Lung (tissue), 12 donors: Measurements from ENCODE around the gene DGKB. TPM values are rescaled to one million over a fixed set of nuclear protein-coding genes. Genes with fewer than 3 reads are reported as not detected.

Experiments
- ATAC-seq: fragments of 200-7000 bp; cut with Tn5 transposase; one replicate; pipeline ENCODE4 v1.9.1; 2020; ENCODE audit warnings: moderate number of reproducible peaks; ENCODE audit not compliant: insufficient read depth, low FRiP score
- DNase-seq, 3 donors: peaks; one replicate each; pipeline ENCODE4 v3.0.0-alpha.2; 2013 to 2017
- H3K27ac ChIP-seq, 2 donors: one replicate each; pipeline ENCODE4 v1.5.1; 2013; ENCODE audit warnings: mild to moderate bottlenecking in 2 of 2, moderate library complexity in 2 of 2, control low read depth in 1 of 2, inconsistent platforms in 1 of 2, low read depth in 1 of 2, low read length in 1 of 2
- H3K27me3 ChIP-seq, 3 donors: one replicate each; pipeline ENCODE4 v1.5.1; 2013; ENCODE audit warnings: low read length in 2 of 3; ENCODE audit not compliant: control insufficient read depth in 3 of 3, insufficient read depth in 3 of 3
- H3K36me3 ChIP-seq, 4 donors: one replicate each; pipeline ENCODE4 v1.5.1; 2013; ENCODE audit warnings: low read length in 4 of 4, mild to moderate bottlenecking in 1 of 4, moderate library complexity in 1 of 4; ENCODE audit not compliant: control insufficient read depth in 4 of 4, insufficient read depth in 4 of 4
- H3K4me1 ChIP-seq, 5 donors: one replicate each; pipeline ENCODE4 v1.5.1; 2013; ENCODE audit warnings: low read length in 5 of 5, mild to moderate bottlenecking in 2 of 5, moderate library complexity in 1 of 5; ENCODE audit not compliant: control insufficient read depth in 5 of 5, insufficient read depth in 5 of 5
- H3K4me3 ChIP-seq: one replicate; pipeline ENCODE4 v1.5.1; 2013; ENCODE audit warnings: mild to moderate bottlenecking, control low read depth, moderate library complexity
- H3K9ac ChIP-seq, 2 donors: one replicate each; pipeline ENCODE4 v1.5.1; 2013; ENCODE audit warnings: low read length in 2 of 2, control low read depth in 1 of 2; ENCODE audit not compliant: insufficient read depth in 1 of 2
- H3K9me3 ChIP-seq, 4 donors: one replicate each; pipeline ENCODE4 v1.5.1; 2013; ENCODE audit warnings: low read length in 3 of 4, mild to moderate bottlenecking in 1 of 4, moderate library complexity in 1 of 4; ENCODE audit not compliant: control insufficient read depth in 4 of 4, insufficient read depth in 3 of 4
- CTCF ChIP-seq: IDR thresholded peaks from 2 replicates; pipeline ENCODE4 v1.5.1; 2012; ENCODE audit warnings: mild to moderate bottlenecking; ENCODE audit errors: control extremely low read depth, extremely low read depth
- WGBS, 2 donors: extraction: QIAGEN DNeasy Blood & Tissue Kit; methylation state at CpG; one replicate each; pipeline ENCODE4 v1.1.7; 2013; 5-methylcytosine and 5-hydroxymethylcytosine counted together
- polyA plus RNA-seq, 2 donors: library from polyadenylated mRNA; stranded (reverse); fragments of 200-250 nt; gene quantifications; one replicate each; pipeline ENCODE4 v1.2.1, GENCODE V29; 2013
- total RNA-seq, 2 donors: library from RNA; depleted of rRNA in 1 of 2; stranded (reverse); fragments of >200 nt in 1 of 2; gene quantifications; one replicate each; pipeline ENCODE4 v1.2.1, GENCODE V29; 2014 to 2021
- donor health status: control.
- donor health status: control.
- donor health status: Bipolar disorder and iron deficiency.
- donor health status: healthy.
- donor health status: DM: yes; HTN: yes; CAD: no.

The DGKB gene
- total and polyA plus RNA-seq, 4 donors: under 0.01 to 0.57 (median 0.06) TPM; not detected in 1

- DNase-seq: no peak
- no peak for TF ChIP-seq CTCF
- no peaks in the 10 kb centered on the region for H3K4me1 ChIP-seq
- H3K9ac ChIP-seq: no peak overlapping the region
- no peak overlapping the region for H3K4me3 ChIP-seq
- whole genome bisulfite sequencing, 2 donors: 81 to 86% methylated on average over 2 of the region's 2 CpGs
- H3K36me3 ChIP-seq: no peaks in the 10 kb centered on the region
- H3K9me3 ChIP-seq: no peaks in the 10 kb centered on the region
- no peak overlapping the region for H3K27ac ChIP-seq
- no peak for ATAC-seq
- H3K27me3 ChIP-seq: no peaks in the 10 kb centered on the region
These were observed 272.5 kb downstream of the DGKB start for GRCh38 chr7:14630048-14630447.

GRCh38 chr7:14628516-14628915 is 274.0 kb downstream of the DGKB start:
- no peak overlapping the region for H3K27ac ChIP-seq
- no peaks in the 10 kb centered on the region for H3K27me3 ChIP-seq
- no peak overlapping the region for H3K9ac ChIP-seq
- no peak for DNase-seq
- WGBS, 2 donors: 92 to 94% methylated on average over 1 of the region's 1 CpG
- H3K4me1 ChIP-seq: no peaks in the 10 kb centered on the region
- H3K4me3 ChIP-seq: no peak overlapping the region
- TF ChIP-seq CTCF: no peak
- H3K36me3 ChIP-seq: no peaks in the 10 kb centered on the region
- no peak for ATAC-seq
- H3K9me3 ChIP-seq: no peaks in the 10 kb centered on the region

GRCh38 chr7:14626076-14626475 is 276.5 kb downstream of the DGKB start:
- Histone ChIP-seq H3K9me3 (no peaks in the 10 kb centered on the region), H3K4me1 (no peaks in the 10 kb centered on the region), H3K9ac (no peak overlapping the region), H3K4me3 (no peak overlapping the region), H3K36me3 (no peaks in the 10 kb centered on the region), H3K27ac (no peak overlapping the region), H3K27me3 (no peaks in the 10 kb centered on the region)
- TF ChIP-seq CTCF: no peak
- WGBS, 2 donors: 86 to 91% methylated on average over 4 of the region's 4 CpGs
- ATAC-seq: no peak
- DNase-seq: no peak

- DNase-seq: no peak
- Histone ChIP-seq H3K9ac (no peak overlapping the region), H3K4me3 (no peak overlapping the region), H3K4me1 (no peaks in the 10 kb centered on the region), H3K36me3 (no peaks in the 10 kb centered on the region), H3K9me3 (no peaks in the 10 kb centered on the region), H3K27me3 (no peaks in the 10 kb centered on the region), H3K27ac (no peak overlapping the region)
- TF ChIP-seq CTCF: no peak
- no peak for ATAC-seq
These were observed 280.0 kb downstream of the DGKB start for GRCh38 chr7:14622559-14622958.
